Hepatocyte (in vitro differentiated cells): ENCODE data around the gene MEGF11. TPM values are rescaled to one million over a fixed set of nuclear protein-coding genes. Genes with fewer than 3 reads are reported as not detected.
"Not testable (repeated sequence)": the region's sequence is repeated elsewhere in the genome, so short reads cannot be mapped to it uniquely, and the experiment has no call there.

Experiments
- DNase-seq: peaks from one replicate; pipeline ENCODE4 v3.0.0-alpha.2; 2016; ENCODE audit warnings: low spot score
- H2AFZ ChIP-seq: fragments of 200-600 bp; sonication (generic); 2 replicates; pipeline ENCODE4 v1.6.0; 2016; ENCODE audit warnings: antibody characterized with exemption, mild to moderate bottlenecking
- H3K27ac ChIP-seq: fragments of 200-600 bp; sonication (generic); 2 replicates; pipeline ENCODE4 v1.5.1; 2016; ENCODE audit warnings: mild to moderate bottlenecking
- H3K27me3 ChIP-seq: fragments of 200-600 bp; sonication (generic); 2 replicates; pipeline ENCODE4 v1.6.1; 2016
- H3K36me3 ChIP-seq: fragments of 200-600 bp; sonication (generic); replicated peaks from 2 replicates; pipeline ENCODE4 v1.5.1; 2016; ENCODE audit warnings: low read depth; ENCODE audit not compliant: insufficient read depth
- H3K4me1 ChIP-seq: fragments of 200-600 bp; sonication (generic); 2 replicates; pipeline ENCODE4 v1.5.1; 2016; ENCODE audit warnings: mild to moderate bottlenecking, moderate library complexity; ENCODE audit not compliant: insufficient read depth
- H3K4me2 ChIP-seq: fragments of 200-600 bp; sonication (generic); 2 replicates; pipeline ENCODE4 v1.6.0; 2016
- H3K4me3 ChIP-seq: fragments of 200-600 bp; sonication (generic); 2 replicates; pipeline ENCODE4 v1.5.1; 2016; ENCODE audit warnings: mild to moderate bottlenecking
- H3K79me2 ChIP-seq: fragments of 200-600 bp; sonication (generic); 2 replicates; pipeline ENCODE4 v1.6.0; 2017; ENCODE audit warnings: mild to moderate bottlenecking
- H3K9me2 ChIP-seq: fragments of 200-600 bp; sonication (generic); replicated peaks from 2 replicates; pipeline ENCODE4 v1.6.0; 2017; ENCODE audit warnings: mild to moderate bottlenecking; ENCODE audit not compliant: insufficient read depth
- H3K9me3 ChIP-seq: fragments of 200-600 bp; sonication (generic); 2 replicates; pipeline ENCODE4 v1.5.1; 2016; ENCODE audit warnings: low read depth, mild to moderate bottlenecking
- H4K20me1 ChIP-seq: fragments of 200-600 bp; sonication (generic); 2 replicates; pipeline ENCODE4 v1.6.0; 2016; ENCODE audit warnings: mild to moderate bottlenecking; ENCODE audit not compliant: insufficient read depth, poor library complexity, severe bottlenecking
- EZH2 ChIP-seq: fragments of 200-600 bp; sonication (generic); IDR thresholded peaks from 2 replicates; pipeline ENCODE4 v1.6.1; 2016; ENCODE audit warnings: antibody characterized with exemption, mild to moderate bottlenecking, borderline replicate concordance
- EZH2phosphoT487 ChIP-seq: fragments of 200-600 bp; sonication (generic); IDR thresholded peaks from one replicate; pipeline ENCODE4 v1.6.1; 2018; ENCODE audit warnings: antibody characterized with exemption, mild to moderate bottlenecking, low read depth, moderate library complexity; ENCODE audit not compliant: unreplicated experiment, severe bottlenecking
- WGBS: methylation state at CpG from one replicate; pipeline ENCODE4 v1.1.6; 2016; ENCODE audit warnings: low lambda C conversion rate; ENCODE audit errors: missing lambda C conversion rate; 5-methylcytosine and 5-hydroxymethylcytosine counted together
- polyA plus RNA-seq: library from polyadenylated mRNA; unstranded; fragments of >200 nt; fragmentation: Nextera tagmentation; extraction: Ambion mirVana; gene quantifications from 2 replicates; pipeline ENCODE4 v1.2.1, GENCODE V29; 2016
- total RNA-seq: library from RNA; depleted of rRNA; stranded (reverse); fragments of >200 nt; gene quantifications from 2 replicates; pipeline ENCODE4 v1.2.3, GENCODE V29; 2014
- TF ChIP-seq, protein P1 (sequence below): fragments of 200-600 bp; sonication (generic); IDR thresholded peaks from 2 replicates; pipeline ENCODE4 v1.5.1; 2016; ENCODE audit warnings: antibody characterized with exemption, mild to moderate bottlenecking; ENCODE audit not compliant: poor library complexity

Gene MEGF11
- total and polyA plus RNA-seq, 2 experiments from 2014 or later, result 0.07 to 0.25 TPM

DNA sequence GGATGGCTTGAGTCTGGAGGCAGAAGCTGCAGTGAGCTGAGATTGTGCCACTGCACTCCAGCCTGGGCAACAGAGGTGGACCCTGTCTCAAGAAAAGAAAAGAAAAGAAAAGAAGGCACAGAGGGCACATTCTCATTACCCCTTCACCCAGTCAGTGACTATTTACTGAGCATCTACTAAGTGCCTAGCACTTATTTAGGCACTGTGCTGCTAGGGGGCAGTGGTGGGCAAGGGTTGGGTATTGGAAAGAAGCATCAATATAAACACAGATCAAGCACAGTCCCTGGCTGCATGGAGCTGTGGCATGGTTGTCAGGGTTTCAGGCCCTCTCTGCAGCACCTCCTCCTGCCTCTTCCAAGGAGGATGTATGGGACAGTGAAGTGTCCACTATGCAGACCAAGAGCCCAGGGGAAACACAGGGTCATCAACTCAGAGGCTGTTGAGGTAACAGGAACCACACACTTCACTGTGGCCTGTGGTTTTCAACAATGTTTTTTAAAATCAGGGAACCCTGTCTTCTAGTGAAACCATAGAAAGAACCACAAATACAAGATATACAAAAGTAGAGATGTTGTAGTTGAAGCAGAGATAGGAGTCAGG, 245.8 kb downstream of the MEGF11 start:
- Histone ChIP-seq H3K27ac (no peak overlapping the region), H3K4me2 (no peak overlapping the region)

DNA sequence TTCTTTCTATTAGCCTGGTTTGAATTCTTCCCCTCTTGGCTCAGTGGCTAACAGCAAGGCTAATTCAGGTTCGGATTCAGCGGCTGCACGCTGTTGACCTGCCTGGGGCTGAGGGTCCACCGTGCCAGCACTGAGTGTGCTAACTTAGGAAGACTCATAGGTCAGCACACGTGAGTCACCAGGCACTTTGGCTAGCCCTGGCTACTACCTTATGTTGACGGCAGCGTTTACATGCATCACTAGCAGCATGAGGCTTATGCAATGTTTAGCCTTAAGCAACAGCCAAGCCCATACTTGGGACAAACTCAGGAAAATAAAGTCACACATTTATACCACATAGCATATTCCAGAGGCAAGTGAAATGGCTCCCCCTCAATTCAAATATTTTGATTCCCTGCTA, 246.6 kb downstream of the MEGF11 start:
- H4K20me1 ChIP-seq, result no peaks in the 10 kb centered on the region
- H3K27ac ChIP-seq, result no peak overlapping the region
- no peaks in the 10 kb centered on the region for H3K9me2 ChIP-seq
- H3K9me3 ChIP-seq, result no peaks in the 10 kb centered on the region
- TF ChIP-seq EZH2phosphoT487 (no peak), EZH2 (no peak)
- TF ChIP-seq, protein P1, sequence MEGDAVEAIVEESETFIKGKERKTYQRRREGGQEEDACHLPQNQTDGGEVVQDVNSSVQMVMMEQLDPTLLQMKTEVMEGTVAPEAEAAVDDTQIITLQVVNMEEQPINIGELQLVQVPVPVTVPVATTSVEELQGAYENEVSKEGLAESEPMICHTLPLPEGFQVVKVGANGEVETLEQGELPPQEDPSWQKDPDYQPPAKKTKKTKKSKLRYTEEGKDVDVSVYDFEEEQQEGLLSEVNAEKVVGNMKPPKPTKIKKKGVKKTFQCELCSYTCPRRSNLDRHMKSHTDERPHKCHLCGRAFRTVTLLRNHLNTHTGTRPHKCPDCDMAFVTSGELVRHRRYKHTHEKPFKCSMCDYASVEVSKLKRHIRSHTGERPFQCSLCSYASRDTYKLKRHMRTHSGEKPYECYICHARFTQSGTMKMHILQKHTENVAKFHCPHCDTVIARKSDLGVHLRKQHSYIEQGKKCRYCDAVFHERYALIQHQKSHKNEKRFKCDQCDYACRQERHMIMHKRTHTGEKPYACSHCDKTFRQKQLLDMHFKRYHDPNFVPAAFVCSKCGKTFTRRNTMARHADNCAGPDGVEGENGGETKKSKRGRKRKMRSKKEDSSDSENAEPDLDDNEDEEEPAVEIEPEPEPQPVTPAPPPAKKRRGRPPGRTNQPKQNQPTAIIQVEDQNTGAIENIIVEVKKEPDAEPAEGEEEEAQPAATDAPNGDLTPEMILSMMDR, result no peak
- H3K4me1 ChIP-seq, result no peaks in the 10 kb centered on the region
- H3K27me3 ChIP-seq, result no peaks in the 10 kb centered on the region
- no peak overlapping the region for H2AFZ ChIP-seq
- no peaks in the 10 kb centered on the region for H3K79me2 ChIP-seq
- no peaks in the 10 kb centered on the region for H3K36me3 ChIP-seq
- no peak for DNase-seq
- no peak overlapping the region for H3K4me2 ChIP-seq
- WGBS, result 82% methylated on average over 7 of the region's 7 CpGs
- H3K4me3 ChIP-seq, result no peak overlapping the region

More for the DNA sequence above, 245.8 kb downstream of the MEGF11 start:
- no peaks in the 10 kb centered on the region for H3K27me3 ChIP-seq
- H3K4me1 ChIP-seq, result no peaks in the 10 kb centered on the region
- no peaks in the 10 kb centered on the region for H3K79me2 ChIP-seq
- TF ChIP-seq, protein P1, result no peak
- TF ChIP-seq EZH2phosphoT487 (no peak), EZH2 (no peak)
- no peak overlapping the region for H3K4me3 ChIP-seq
- H4K20me1 ChIP-seq, result no peaks in the 10 kb centered on the region
- no peak for DNase-seq
- H3K36me3 ChIP-seq, result no peaks in the 10 kb centered on the region
- H2AFZ ChIP-seq, result no peak overlapping the region
- no peaks in the 10 kb centered on the region for H3K9me2 ChIP-seq
- H3K9me3 ChIP-seq, result no peaks in the 10 kb centered on the region

DNA sequence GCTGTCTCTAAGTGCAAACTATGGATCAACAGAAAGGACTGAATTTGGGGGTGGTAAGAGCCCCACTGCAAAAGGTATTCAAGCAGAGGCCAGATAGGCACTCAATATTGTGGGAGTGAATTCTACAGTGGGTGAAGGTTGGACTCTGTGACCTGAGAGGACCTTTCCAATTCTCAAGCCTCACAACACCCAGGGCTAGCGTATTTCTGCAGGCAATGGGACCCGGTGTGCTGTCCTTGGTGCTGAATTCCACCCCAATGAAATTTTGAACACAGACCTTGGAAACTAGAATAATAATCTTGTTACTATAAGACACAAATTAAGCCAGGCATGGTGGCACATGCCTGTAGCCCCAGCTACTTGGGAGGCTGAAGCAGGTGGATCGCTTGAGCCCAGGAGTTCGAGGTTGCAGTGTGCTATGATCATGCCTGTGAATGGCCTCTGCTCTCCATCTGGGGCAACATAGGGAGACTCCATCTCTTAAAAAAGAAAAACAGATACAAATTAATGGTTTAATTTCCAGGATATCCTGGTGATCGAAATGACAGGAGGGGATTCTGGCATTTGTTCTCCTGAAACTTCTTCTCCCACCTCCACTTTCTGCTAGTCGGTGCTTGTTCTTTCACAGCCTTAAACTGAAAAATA, 248.8 kb downstream of the MEGF11 start:
- Histone ChIP-seq H3K79me2 (no peaks in the 10 kb centered on the region), H3K9me2 (no peaks in the 10 kb centered on the region), H4K20me1 (no peaks in the 10 kb centered on the region), H3K4me1 (no peaks in the 10 kb centered on the region), H3K36me3 (no peaks in the 10 kb centered on the region), H3K27ac (no peak overlapping the region), H3K27me3 (no peaks in the 10 kb centered on the region), H3K4me3 (no peak overlapping the region), H3K9me3 (no peaks in the 10 kb centered on the region), H2AFZ (no peak overlapping the region), H3K4me2 (no peak overlapping the region)
- TF ChIP-seq EZH2phosphoT487 (no peak), EZH2 (no peak)
- TF ChIP-seq, protein P1, result no peak
- WGBS, result 39% methylated on average over 6 of the region's 6 CpGs
- DNase-seq, result peak; percentile 66

DNA sequence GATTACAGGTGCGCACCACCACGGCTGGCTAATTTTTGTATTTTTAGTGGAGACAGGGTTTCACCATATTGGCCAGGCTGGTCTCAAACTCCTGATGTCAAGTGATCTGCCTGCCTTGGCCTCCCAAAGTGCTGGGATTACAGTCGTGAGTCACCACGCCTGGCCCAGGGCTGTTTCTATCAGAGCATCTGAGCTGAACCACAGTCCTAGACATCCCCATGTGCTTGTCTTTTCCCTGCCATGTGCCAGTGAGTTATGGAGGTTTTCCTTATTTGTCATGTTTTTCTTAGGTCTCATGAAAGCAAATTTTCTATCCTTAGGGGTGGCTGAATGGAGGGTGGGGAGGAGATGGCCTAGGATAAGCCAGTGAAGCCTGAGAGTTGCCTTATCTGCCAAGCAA, 250.4 kb downstream of the MEGF11 start:
- not testable (repeated sequence) for H4K20me1 ChIP-seq, DNase-seq, H3K4me3 ChIP-seq, H3K36me3 ChIP-seq, H3K9me3 ChIP-seq, H3K4me1 ChIP-seq, H2AFZ ChIP-seq, H3K79me2 ChIP-seq, H3K27me3 ChIP-seq, H3K27ac ChIP-seq, H3K4me2 ChIP-seq, H3K9me2 ChIP-seq
- 87% methylated on average over 4 of the region's 4 CpGs for WGBS
